ENCODE data around the gene RHOU.

- TF ChIP-seq CTCF (IDR thresholded peaks at IDR 0.05; ENCODE audit: insufficient read depth, low read depth, low read length) (no peak), EZH2 (IDR thresholded peaks at IDR 0.05; ENCODE audit: insufficient read depth, low read length) (no peak)
Observed at GRCh38 chr1:228794810-228795209, 59.5 kb downstream of the RHOU start.

Data from astrocyte (in vitro differentiated cells and primary cell).